Muscle layer of colon (tissue), 2 donors: ENCODE measurements around the gene L3MBTL3.

ENCODE experiments used
- H3K27ac ChIP-seq: one replicate; pipeline ENCODE4 v1.7.0; 2013; ENCODE audit warnings: low read depth, mild to moderate bottlenecking, low read length, moderate library complexity
- H3K27me3 ChIP-seq, 2 donors: one replicate each; pipeline ENCODE4 v1.7.0; 2013; ENCODE audit warnings: low read length in 2 of 2, mild to moderate bottlenecking in 2 of 2; ENCODE audit not compliant: insufficient read depth in 2 of 2, control insufficient read depth in 1 of 2
- H3K36me3 ChIP-seq: one replicate; pipeline ENCODE4 v1.7.0; 2013; ENCODE audit warnings: mild to moderate bottlenecking, low read length; ENCODE audit not compliant: insufficient read depth
- H3K4me1 ChIP-seq: one replicate; pipeline ENCODE4 v1.7.0; 2013; ENCODE audit warnings: mild to moderate bottlenecking, low read length; ENCODE audit not compliant: insufficient read depth
- H3K4me3 ChIP-seq, 2 donors: one replicate each; pipeline ENCODE4 v1.7.0; 2013; ENCODE audit warnings: low read length in 2 of 2, low read depth in 1 of 2, mild to moderate bottlenecking in 1 of 2, moderate library complexity in 1 of 2
- H3K9ac ChIP-seq: one replicate; pipeline ENCODE4 v1.7.0; 2013; ENCODE audit warnings: low read length
- H3K9me3 ChIP-seq: one replicate; pipeline ENCODE4 v1.7.0; 2013; ENCODE audit warnings: mild to moderate bottlenecking, low read length
- donor health status: abdominal sarcoma.
- donor health status: Adenocarcinoma of cecum.

Gene L3MBTL3

GRCh38 chr6:130120731-130121130 lies 102.3 kb downstream of the L3MBTL3 start:
- Histone ChIP-seq H3K4me1 (no peaks in the 10 kb centered on the region), H3K9ac (no peak overlapping the region), H3K9me3 (no peaks in the 10 kb centered on the region), H3K4me3 (no peak overlapping the region), H3K27ac (no peak overlapping the region), H3K27me3 (no peaks in the 10 kb centered on the region), H3K36me3 (no peaks in the 10 kb centered on the region)

GRCh38 chr6:130122243-130122642 lies 103.9 kb downstream of the L3MBTL3 start:
- H3K4me1 ChIP-seq: no peaks in the 10 kb centered on the region
- H3K9me3 ChIP-seq: no peaks in the 10 kb centered on the region
- no peak overlapping the region for H3K4me3 ChIP-seq
- no peak overlapping the region for H3K27ac ChIP-seq
- H3K27me3 ChIP-seq: no peaks in the 10 kb centered on the region
- H3K36me3 ChIP-seq: no peaks in the 10 kb centered on the region
- no peak overlapping the region for H3K9ac ChIP-seq

- no peaks in the 10 kb centered on the region for H3K9me3 ChIP-seq
- no peaks in the 10 kb centered on the region for H3K4me1 ChIP-seq
- no peaks in the 10 kb centered on the region for H3K27me3 ChIP-seq
- H3K9ac ChIP-seq: no peak overlapping the region
- H3K36me3 ChIP-seq: no peaks in the 10 kb centered on the region
- H3K27ac ChIP-seq: no peak overlapping the region
- no peak overlapping the region for H3K4me3 ChIP-seq
Measured at GRCh38 chr6:130127195-130127594, 108.8 kb downstream of the L3MBTL3 start.

GRCh38 chr6:130128326-130128725 lies 109.9 kb downstream of the L3MBTL3 start:
- Histone ChIP-seq H3K9ac (no peak overlapping the region), H3K36me3 (no peaks in the 10 kb centered on the region), H3K27ac (no peak overlapping the region), H3K4me1 (no peaks in the 10 kb centered on the region), H3K4me3 (no peak overlapping the region), H3K9me3 (no peaks in the 10 kb centered on the region), H3K27me3 (no peaks in the 10 kb centered on the region)

GRCh38 chr6:130129762-130130246 lies 111.4 kb downstream of the L3MBTL3 start:
- H3K4me1 ChIP-seq: no peaks in the 10 kb centered on the region
- no peaks in the 10 kb centered on the region for H3K27me3 ChIP-seq
- no peak overlapping the region for H3K9ac ChIP-seq
- no peaks in the 10 kb centered on the region for H3K9me3 ChIP-seq
- H3K4me3 ChIP-seq: no peak overlapping the region
- H3K36me3 ChIP-seq: no peaks in the 10 kb centered on the region
- H3K27ac ChIP-seq: no peak overlapping the region

GRCh38 chr6:130132286-130132701 lies 113.9 kb downstream of the L3MBTL3 start:
- H3K9me3 ChIP-seq: no peaks in the 10 kb centered on the region
- no peaks in the 10 kb centered on the region for H3K36me3 ChIP-seq
- H3K4me1 ChIP-seq: no peaks in the 10 kb centered on the region
- no peak overlapping the region for H3K9ac ChIP-seq
- H3K27me3 ChIP-seq: no peaks in the 10 kb centered on the region
- H3K27ac ChIP-seq: no peak overlapping the region
- H3K4me3 ChIP-seq: no peak overlapping the region

- H3K9me3 ChIP-seq: no peaks in the 10 kb centered on the region
- H3K27me3 ChIP-seq: no peaks in the 10 kb centered on the region
- no peaks in the 10 kb centered on the region for H3K4me1 ChIP-seq
- no peak overlapping the region for H3K4me3 ChIP-seq
- H3K36me3 ChIP-seq: no peaks in the 10 kb centered on the region
- H3K9ac ChIP-seq: no peak overlapping the region
- no peak overlapping the region for H3K27ac ChIP-seq
Measured at GRCh38 chr6:130134582-130134981, 116.2 kb downstream of the L3MBTL3 start.

GRCh38 chr6:130136798-130137197 lies 118.4 kb downstream of the L3MBTL3 start:
- Histone ChIP-seq H3K27ac (no peak overlapping the region), H3K4me1 (no peaks in the 10 kb centered on the region), H3K9ac (no peak overlapping the region), H3K36me3 (no peaks in the 10 kb centered on the region), H3K9me3 (no peaks in the 10 kb centered on the region), H3K4me3 (no peak overlapping the region), H3K27me3 (no peaks in the 10 kb centered on the region)

- no peaks in the 10 kb centered on the region for H3K36me3 ChIP-seq
- H3K4me3 ChIP-seq: no peak overlapping the region
- H3K27me3 ChIP-seq: no peaks in the 10 kb centered on the region
- H3K4me1 ChIP-seq: no peaks in the 10 kb centered on the region
- no peak overlapping the region for H3K27ac ChIP-seq
- no peaks in the 10 kb centered on the region for H3K9me3 ChIP-seq
- H3K9ac ChIP-seq: no peak overlapping the region
Measured at GRCh38 chr6:130138116-130138908, 119.9 kb downstream of the L3MBTL3 start.

GRCh38 chr6:130138909-130139242 lies 120.5 kb downstream of the L3MBTL3 start:
- no peaks in the 10 kb centered on the region for H3K36me3 ChIP-seq
- no peaks in the 10 kb centered on the region for H3K9me3 ChIP-seq
- no peak overlapping the region for H3K4me3 ChIP-seq
- no peaks in the 10 kb centered on the region for H3K4me1 ChIP-seq
- no peak overlapping the region for H3K27ac ChIP-seq
- H3K9ac ChIP-seq: no peak overlapping the region
- no peaks in the 10 kb centered on the region for H3K27me3 ChIP-seq

- H3K27me3 ChIP-seq: no peaks in the 10 kb centered on the region
- H3K9me3 ChIP-seq: no peaks in the 10 kb centered on the region
- H3K4me1 ChIP-seq: no peaks in the 10 kb centered on the region
- no peak overlapping the region for H3K9ac ChIP-seq
- no peak overlapping the region for H3K4me3 ChIP-seq
- no peak overlapping the region for H3K27ac ChIP-seq
- H3K36me3 ChIP-seq: no peaks in the 10 kb centered on the region
Measured at GRCh38 chr6:130140084-130140483, 121.7 kb downstream of the L3MBTL3 start.

- H3K9me3 ChIP-seq: no peaks in the 10 kb centered on the region
- no peak overlapping the region for H3K27ac ChIP-seq
- no peak overlapping the region for H3K4me3 ChIP-seq
- no peaks in the 10 kb centered on the region for H3K4me1 ChIP-seq
- no peaks in the 10 kb centered on the region for H3K36me3 ChIP-seq
- no peaks in the 10 kb centered on the region for H3K27me3 ChIP-seq
- no peak overlapping the region for H3K9ac ChIP-seq
Measured at GRCh38 chr6:130143709-130144108, 125.3 kb downstream of the L3MBTL3 start.
